ENCODE measurements around the gene FOXK2. TPM values are rescaled to one million over a fixed set of nuclear protein-coding genes. Genes with fewer than 3 reads are reported as not detected.
"Not testable (repeated sequence)": the region's sequence is repeated elsewhere in the genome, so short reads cannot be mapped to it uniquely, and the experiment has no call there.

The FOXK2 gene
- polyA plus RNA-seq, 6 donors from 2014 or later: 2.5 to 6.0 (median 4.4) TPM

DNA sequence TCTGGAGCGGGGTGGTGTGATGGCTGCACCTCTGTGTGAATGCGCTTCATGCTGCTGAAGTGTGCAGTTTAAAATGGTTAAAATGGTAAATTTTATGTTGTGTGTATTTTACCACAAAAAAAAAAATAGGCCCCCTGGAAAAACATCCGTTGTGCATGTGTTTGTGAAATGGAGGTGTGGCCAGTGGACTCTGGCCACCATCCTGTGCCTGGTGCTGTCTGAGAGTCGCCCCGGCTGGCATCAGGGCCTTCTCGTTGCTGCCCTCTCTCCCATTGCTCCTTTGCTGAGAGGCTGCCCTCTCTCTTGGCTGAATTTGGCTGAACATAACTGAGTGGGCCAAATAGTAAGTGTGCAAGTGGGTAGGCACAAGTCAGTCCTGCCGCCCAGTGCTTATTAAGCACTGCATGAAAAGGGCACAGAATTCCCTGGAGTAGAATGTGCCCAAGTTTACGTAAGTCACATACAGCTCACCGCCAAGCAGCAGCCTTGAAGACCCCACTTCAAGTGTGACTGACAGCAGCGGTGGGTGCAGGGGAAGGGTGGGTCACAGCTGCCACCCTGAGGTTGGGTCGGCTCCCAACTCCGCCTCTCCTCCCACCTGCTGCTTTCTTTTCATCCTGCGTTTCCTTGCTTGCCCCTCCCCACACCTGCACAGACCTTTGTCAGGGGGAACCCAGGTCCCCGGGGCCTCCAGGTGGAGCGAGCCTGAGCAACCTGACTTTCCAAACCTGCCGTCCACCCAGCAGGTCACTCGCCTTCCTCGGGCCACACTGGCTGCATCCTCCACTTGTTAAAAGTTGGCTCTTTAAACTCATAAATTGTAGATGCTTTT is 46.8 kb downstream of the FOXK2 start:
- ATAC-seq (ENCODE audit: low read depth in 2 of 2): no peak
- no peaks in the 10 kb centered on the region for H3K27me3 Mint-ChIP-seq
- DNase-seq: no peak
- H3K4me3 Mint-ChIP-seq: no peak overlapping the region
- H3K27ac Mint-ChIP-seq: no peak overlapping the region
- H3K4me1 Mint-ChIP-seq: peaks cover 0 to 2% (median 2%) of the 10 kb centered on the region in 3 donors
- no peaks in the 10 kb centered on the region for H3K9me3 Mint-ChIP-seq
- H3K36me3 Mint-ChIP-seq: no peaks in the 10 kb centered on the region

DNA sequence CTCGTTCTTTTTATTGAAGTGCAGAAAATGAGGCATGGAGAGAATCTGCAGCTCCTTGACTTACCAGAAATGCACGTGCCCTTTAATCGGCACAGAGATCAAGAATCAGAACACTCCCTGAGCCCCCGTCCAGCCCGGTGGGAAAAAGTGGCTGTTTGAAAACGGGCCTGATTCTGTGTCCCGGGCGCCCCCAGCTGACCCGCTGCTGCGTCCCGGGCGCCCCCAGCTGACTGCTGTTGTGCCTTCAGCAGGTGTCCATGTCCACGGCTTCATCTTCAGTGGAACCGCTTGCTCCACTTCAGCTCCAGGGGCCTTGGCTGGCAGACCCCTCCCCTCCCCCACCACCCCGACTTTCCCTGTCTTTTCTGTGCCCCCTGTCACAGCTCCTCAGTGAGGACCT is 47.8 kb downstream of the FOXK2 start:
- no peak for DNase-seq
- H3K9me3 Mint-ChIP-seq: no peaks in the 10 kb centered on the region
- H3K4me1 Mint-ChIP-seq: no peaks in the 10 kb centered on the region
- ATAC-seq (ENCODE audit: low read depth in 2 of 2): no peak
- peak overlapping the region in 1 of 6 donors; percentile 42 for H3K27ac Mint-ChIP-seq
- H3K4me3 Mint-ChIP-seq: peak overlapping the region in 1 of 8 donors; percentile 47
- no peaks in the 10 kb centered on the region for H3K27me3 Mint-ChIP-seq
- H3K36me3 Mint-ChIP-seq: peaks cover 0 to 8% of the 10 kb centered on the region in 2 donors

DNA sequence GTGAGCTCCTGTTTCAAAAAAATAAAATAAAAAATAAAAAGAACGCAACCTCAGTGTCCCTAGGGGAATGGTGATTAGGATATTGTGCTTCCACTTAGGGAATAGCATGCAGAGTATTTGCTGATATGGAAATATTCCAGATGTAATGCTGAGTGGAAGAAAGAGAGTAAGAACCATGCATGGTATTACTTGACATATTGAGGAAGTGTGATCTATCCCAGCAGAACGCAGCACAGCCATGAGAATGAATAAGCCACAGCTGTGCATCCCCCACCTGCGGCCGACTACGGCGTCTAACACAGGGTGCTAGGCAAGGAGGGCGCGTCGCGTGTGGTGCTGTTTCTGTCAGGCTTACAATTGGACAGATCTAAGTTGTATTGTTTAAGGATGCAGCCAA is 49.5 kb downstream of the FOXK2 start:
- no peak overlapping the region for H3K4me3 Mint-ChIP-seq
- H3K27ac Mint-ChIP-seq: no peak overlapping the region
- peaks cover 0 to 8% of the 10 kb centered on the region in 2 donors for H3K36me3 Mint-ChIP-seq
- H3K9me3 Mint-ChIP-seq: no peaks in the 10 kb centered on the region
- ATAC-seq (ENCODE audit: low read depth in 2 of 2) (no peak), DNase-seq (no peak)
- no peaks in the 10 kb centered on the region for H3K27me3 Mint-ChIP-seq
- no peaks in the 10 kb centered on the region for H3K4me1 Mint-ChIP-seq

DNA sequence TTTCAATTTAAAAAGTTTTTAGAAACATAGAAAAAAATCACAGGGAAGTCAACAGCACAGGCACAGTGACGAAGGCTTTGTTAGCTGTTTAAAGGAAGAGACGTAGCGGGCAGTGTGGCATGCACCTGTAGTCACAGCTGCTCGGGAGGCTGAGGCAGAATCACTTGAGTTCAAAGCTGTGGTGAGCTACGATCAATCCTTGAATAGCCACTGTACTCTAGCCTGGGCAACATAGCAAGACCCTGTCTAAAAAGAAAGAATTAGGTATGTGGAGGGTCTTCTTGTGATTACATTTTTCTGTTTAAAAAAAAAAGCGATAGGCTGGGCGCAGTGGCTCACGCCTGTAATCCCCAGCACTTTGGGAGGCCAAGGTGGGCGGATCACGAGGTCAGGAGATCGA is 50.1 kb downstream of the FOXK2 start:
- H3K36me3 Mint-ChIP-seq: peaks cover 0 to 8% of the 10 kb centered on the region in 2 donors

DNA sequence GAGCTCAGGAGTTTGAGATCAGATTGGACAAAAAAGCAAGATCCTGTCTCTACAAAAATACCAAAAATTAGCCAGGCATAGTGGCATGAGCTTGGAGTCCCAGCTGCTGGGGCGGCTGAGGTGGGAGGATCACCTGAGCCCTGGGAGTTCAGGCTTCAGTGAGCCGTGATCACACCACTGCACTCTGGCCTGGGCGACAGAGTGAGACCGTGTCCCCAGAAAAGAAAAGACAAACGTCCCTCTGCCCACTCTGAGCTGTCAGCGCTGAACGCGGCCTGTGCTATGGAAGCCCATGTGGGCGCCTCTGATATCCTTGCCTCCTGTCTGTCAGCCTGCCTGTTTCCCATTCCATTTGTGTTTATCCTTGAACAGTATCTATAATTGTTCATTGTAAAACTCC is 50.7 kb downstream of the FOXK2 start:
- DNase-seq (no peak), ATAC-seq (ENCODE audit: low read depth in 2 of 2) (no peak)
- Mint-ChIP-seq H3K4me3 (no peak overlapping the region), H3K27me3 (no peaks in the 10 kb centered on the region), H3K27ac (peak overlapping the region in 2 of 6 donors; percentile 46 to 88), H3K9me3 (no peaks in the 10 kb centered on the region), H3K4me1 (no peaks in the 10 kb centered on the region), H3K36me3 (peaks cover 0 to 9% of the 10 kb centered on the region in 2 donors)

More for the DNA sequence above, 50.1 kb downstream of the FOXK2 start:
- no peak overlapping the region for H3K4me3 Mint-ChIP-seq
- H3K27me3 Mint-ChIP-seq: no peaks in the 10 kb centered on the region
- H3K9me3 Mint-ChIP-seq: no peaks in the 10 kb centered on the region
- H3K27ac Mint-ChIP-seq: no peak overlapping the region
- H3K4me1 Mint-ChIP-seq: no peaks in the 10 kb centered on the region
- DNase-seq (no peak), ATAC-seq (ENCODE audit: low read depth in 2 of 2) (no peak)

DNA sequence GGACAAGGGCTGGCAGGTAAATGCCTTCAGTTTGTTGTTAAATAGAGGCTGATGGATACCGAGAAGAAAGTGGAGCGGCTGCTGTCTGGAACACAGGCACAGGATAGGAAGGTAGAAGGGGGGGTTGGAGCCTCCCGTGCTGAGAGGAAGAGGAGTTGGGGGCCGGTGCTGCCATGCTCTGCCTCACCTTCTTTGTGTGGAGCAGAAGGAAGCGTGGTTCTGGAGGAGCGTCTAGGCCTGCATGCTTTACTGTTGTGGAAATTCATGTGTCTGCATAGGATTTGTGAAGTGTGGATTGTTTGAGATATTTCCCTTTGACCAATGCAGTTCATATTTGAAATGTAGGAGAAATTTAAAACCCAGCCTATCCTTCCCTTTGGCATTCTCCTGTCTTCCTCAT is 52.3 kb downstream of the FOXK2 start:
- no peak for ATAC-seq (ENCODE audit: low read depth in 2 of 2)
- peak overlapping the region in 3 of 6 donors; percentile 7 to 39 (median 7) for H3K27ac Mint-ChIP-seq
- no peaks in the 10 kb centered on the region for H3K27me3 Mint-ChIP-seq
- H3K9me3 Mint-ChIP-seq: no peaks in the 10 kb centered on the region
- no peak overlapping the region for H3K4me3 Mint-ChIP-seq
- no peak for DNase-seq
- H3K36me3 Mint-ChIP-seq: peaks cover 3 to 16% of the 10 kb centered on the region in 2 donors
- H3K4me1 Mint-ChIP-seq: peaks cover 0 to 3% (median 0%) of the 10 kb centered on the region in 3 donors

DNA sequence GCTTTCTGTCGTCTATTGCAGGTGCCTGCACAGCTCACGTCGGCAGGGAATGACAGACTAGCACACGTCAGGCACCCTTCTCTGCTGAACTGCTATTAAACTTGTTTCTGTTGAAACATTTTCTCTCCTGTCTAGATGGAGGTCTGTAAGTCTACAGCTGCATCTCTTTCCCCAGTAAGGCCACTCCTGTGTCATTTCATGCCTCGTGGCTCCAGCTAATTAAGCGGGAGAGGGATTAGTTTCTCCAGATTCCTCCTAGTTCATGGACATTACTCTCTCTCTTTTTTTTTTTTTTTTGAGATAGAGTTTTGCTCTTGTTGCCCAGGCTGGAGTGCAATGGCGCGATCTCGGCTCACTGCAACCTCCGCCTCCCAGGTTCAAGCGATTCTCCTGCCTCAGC is 54.5 kb downstream of the FOXK2 start:
- Mint-ChIP-seq H3K27ac (peak overlapping the region in 1 of 6 donors; percentile 73), H3K4me1 (peaks cover 0 to 3% (median 0%) of the 10 kb centered on the region in 3 donors), H3K9me3 (no peaks in the 10 kb centered on the region), H3K4me3 (no peak overlapping the region), H3K27me3 (no peaks in the 10 kb centered on the region), H3K36me3 (peaks cover 3 to 16% of the 10 kb centered on the region in 2 donors)
- ATAC-seq (ENCODE audit: low read depth in 2 of 2) (no peak), DNase-seq (no peak)

DNA sequence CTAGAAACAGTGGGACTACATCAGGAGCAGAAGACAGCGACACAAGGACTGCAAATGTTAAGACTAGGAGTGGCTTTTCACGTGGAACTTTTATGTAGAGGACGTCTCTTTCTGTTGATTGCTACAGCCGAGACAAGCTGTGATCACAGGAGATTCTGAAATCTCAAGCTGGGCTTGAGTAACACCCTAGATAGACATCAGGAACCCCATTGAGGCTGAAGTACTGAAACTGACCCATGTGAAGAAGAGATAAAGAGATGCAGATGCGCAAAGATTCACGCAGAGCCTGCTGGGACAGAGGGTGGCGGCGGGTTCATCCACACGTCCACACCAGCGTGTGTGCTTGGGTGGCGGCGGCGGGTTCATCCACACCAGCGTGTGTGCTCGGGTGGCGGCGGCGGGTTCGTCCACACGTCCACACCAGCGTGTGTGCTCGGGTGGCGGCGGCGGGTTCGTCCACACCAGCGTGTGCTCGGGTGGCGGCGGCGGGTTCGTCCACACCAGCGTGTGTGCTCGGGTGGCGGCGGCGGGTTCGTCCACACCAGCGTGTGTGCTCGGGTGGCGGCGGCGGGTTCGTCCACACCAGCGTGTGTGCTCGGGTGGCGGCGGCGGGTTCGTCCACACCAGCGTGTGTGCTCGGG is 56.2 kb downstream of the FOXK2 start:
- ATAC-seq (ENCODE audit: low read depth in 2 of 2); H3K9me3 Mint-ChIP-seq; H3K4me3 Mint-ChIP-seq; H3K27ac Mint-ChIP-seq; DNase-seq; H3K4me1 Mint-ChIP-seq; H3K27me3 Mint-ChIP-seq: not testable (repeated sequence)
- H3K36me3 Mint-ChIP-seq: peaks cover 3 to 16% of the 10 kb centered on the region in 2 donors

DNA sequence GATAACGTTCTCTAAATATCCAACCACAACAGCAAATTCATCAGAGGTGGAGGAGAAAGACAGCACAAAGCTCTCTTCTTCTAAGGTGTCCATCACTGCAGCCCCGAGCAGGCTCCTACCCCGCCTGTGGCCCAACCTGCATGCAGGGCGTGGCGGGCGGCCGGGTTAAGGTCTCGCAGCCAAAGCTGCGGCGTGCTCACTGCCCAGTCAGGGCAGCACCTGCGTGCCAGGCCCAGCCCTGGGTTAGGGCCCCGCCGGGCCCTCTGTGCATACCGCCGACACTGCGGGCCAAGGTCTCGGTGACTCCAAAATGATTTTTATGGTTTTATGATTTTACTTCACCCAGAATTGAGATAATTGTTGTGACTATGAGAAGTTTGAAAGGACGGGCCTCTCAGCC is 57.8 kb downstream of the FOXK2 start:
- H3K27ac Mint-ChIP-seq: no peak overlapping the region
- H3K27me3 Mint-ChIP-seq: no peaks in the 10 kb centered on the region
- ATAC-seq (ENCODE audit: low read depth in 2 of 2): no peak
- no peak for DNase-seq
- no peak overlapping the region for H3K4me3 Mint-ChIP-seq
- H3K36me3 Mint-ChIP-seq: peaks cover 3 to 8% of the 10 kb centered on the region in 2 donors
- peaks cover 0 to 3% (median 0%) of the 10 kb centered on the region in 3 donors for H3K4me1 Mint-ChIP-seq
- no peaks in the 10 kb centered on the region for H3K9me3 Mint-ChIP-seq

DNA sequence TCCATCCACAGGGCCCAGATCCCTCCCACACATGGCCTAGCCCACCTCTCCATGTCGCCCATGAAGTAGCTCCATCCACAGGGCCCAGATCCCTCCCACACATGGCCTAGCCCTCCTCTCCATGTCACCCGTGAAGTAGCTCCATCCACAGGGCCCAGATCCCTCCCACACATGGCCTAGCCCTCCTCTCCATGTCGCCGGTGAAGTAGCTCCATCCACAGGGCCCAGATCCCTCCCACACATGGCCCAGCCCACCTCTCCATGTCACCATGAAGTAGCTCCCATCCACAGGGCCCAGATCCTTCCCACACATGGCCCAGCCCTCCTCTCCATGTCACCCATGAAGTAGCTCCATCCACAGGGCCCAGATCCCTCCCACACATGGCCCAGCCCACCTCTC is 60.4 kb downstream of the FOXK2 start:
- not testable (repeated sequence) for H3K27me3 Mint-ChIP-seq; DNase-seq; H3K27ac Mint-ChIP-seq; H3K9me3 Mint-ChIP-seq; ATAC-seq (ENCODE audit: low read depth in 2 of 2); H3K36me3 Mint-ChIP-seq; H3K4me3 Mint-ChIP-seq; H3K4me1 Mint-ChIP-seq

DNA sequence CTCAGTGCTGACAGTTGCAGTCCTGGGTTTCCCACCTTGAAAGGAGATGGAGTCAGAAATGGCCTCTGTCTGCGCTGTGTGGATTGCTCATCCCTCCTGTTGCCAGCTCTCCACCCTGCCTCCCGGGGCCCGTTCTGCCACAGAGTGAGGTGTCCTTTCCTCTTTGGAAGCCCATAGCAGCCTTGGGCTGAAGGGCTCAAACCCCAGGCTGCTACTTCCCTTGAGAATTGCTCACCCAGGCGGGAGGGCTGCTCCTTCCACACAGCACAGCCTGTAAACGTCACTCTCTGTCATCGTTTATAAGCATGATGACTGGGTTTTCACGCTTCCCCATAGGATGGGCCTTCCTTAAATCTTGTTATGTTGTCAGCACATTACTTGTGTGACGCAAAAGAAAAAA is 62.7 kb downstream of the FOXK2 start:
- Mint-ChIP-seq H3K27ac (no peak overlapping the region), H3K36me3 (peaks cover 4 to 5% of the 10 kb centered on the region in 2 donors), H3K9me3 (no peaks in the 10 kb centered on the region), H3K27me3 (no peaks in the 10 kb centered on the region), H3K4me1 (peaks cover 5 to 6% (median 5%) of the 10 kb centered on the region in 3 donors), H3K4me3 (no peak overlapping the region)
- DNase-seq: no peak
- ATAC-seq (ENCODE audit: low read depth in 2 of 2): no peak

DNA sequence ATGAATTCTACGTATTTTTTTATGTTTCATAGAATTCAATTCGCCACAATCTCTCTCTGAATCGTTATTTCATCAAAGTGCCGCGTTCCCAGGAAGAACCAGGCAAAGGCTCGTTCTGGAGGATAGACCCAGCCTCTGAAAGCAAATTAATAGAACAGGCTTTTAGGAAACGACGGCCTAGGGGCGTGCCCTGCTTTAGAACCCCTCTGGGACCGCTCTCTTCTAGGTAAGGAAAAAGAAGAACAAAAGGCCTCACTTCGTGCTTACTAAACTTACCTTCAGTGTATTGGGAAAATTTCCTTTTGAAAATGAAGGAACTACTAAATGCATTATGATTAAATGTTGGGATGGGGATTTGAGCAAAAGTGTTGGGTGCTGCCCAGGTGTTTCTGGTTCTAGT is 63.2 kb downstream of the FOXK2 start:
- Mint-ChIP-seq H3K36me3 (peaks cover 7 to 8% of the 10 kb centered on the region in 2 donors), H3K4me1 (peaks cover 7 to 9% (median 8%) of the 10 kb centered on the region in 3 donors), H3K27ac (no peak overlapping the region), H3K27me3 (no peaks in the 10 kb centered on the region), H3K4me3 (no peak overlapping the region), H3K9me3 (no peaks in the 10 kb centered on the region)
- ATAC-seq (ENCODE audit: low read depth in 2 of 2) (no peak), DNase-seq (no peak)

DNA sequence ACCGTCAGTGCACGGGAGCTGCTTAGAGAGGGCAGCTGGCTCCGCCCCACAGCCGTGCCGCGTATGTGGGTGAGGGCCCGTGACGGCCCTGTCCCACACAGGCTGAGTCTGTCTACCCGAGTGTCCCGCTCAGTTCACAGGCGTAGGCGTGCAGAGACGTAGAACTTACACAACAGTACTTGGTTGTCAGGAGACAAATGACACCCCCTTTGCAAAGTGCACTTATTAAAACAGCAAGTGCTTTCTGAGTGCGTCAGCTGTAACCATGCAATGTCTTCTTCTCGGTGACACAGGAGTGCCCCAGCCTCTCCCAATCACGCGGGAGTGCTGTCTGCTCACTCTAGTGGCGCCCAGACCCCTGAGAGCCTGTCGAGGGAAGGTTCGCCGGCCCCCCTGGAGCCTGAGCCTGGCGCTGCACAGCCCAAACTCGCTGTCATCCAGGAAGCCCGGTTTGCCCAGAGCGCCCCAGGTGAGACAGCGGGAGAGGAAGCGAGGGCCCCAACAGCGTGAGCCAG is 64.2 kb downstream of the FOXK2 start:
- Mint-ChIP-seq H3K9me3 (no peaks in the 10 kb centered on the region), H3K4me1 (peaks cover 7 to 9% (median 8%) of the 10 kb centered on the region in 3 donors), H3K27me3 (no peaks in the 10 kb centered on the region), H3K27ac (no peak overlapping the region), H3K4me3 (no peak overlapping the region), H3K36me3 (peaks cover 7 to 8% of the 10 kb centered on the region in 2 donors)
- ATAC-seq (ENCODE audit: low read depth in 2 of 2) (no peak), DNase-seq (no peak)
